Muscle layer of duodenum (tissue), 2 donors: ENCODE data around the gene TUBG1.

Experiments
- H3K27ac ChIP-seq: one replicate; pipeline ENCODE4 v1.7.0; 2013; ENCODE audit warnings: mild to moderate bottlenecking, low read length
- H3K27me3 ChIP-seq: one replicate; pipeline ENCODE4 v1.7.0; 2013; ENCODE audit warnings: low read depth, mild to moderate bottlenecking, control low read depth, low read length
- H3K36me3 ChIP-seq, 2 donors: one replicate each; pipeline ENCODE4 v1.7.0; 2013; ENCODE audit warnings: low read length in 2 of 2, control low read depth in 1 of 2, mild to moderate bottlenecking in 1 of 2; ENCODE audit not compliant: insufficient read depth in 2 of 2, control insufficient read depth in 1 of 2
- H3K4me1 ChIP-seq, 2 donors: one replicate each; pipeline ENCODE4 v1.7.0; 2013; ENCODE audit warnings: low read length in 2 of 2, mild to moderate bottlenecking in 2 of 2, control low read depth in 1 of 2, moderate library complexity in 1 of 2; ENCODE audit not compliant: insufficient read depth in 2 of 2, control insufficient read depth in 1 of 2
- H3K4me3 ChIP-seq, 2 donors: one replicate each; pipeline ENCODE4 v1.7.0; 2013; ENCODE audit warnings: low read length in 2 of 2, low read depth in 1 of 2, mild to moderate bottlenecking in 1 of 2
- H3K9me3 ChIP-seq, 2 donors: one replicate each; pipeline ENCODE4 v1.7.0; 2013; ENCODE audit warnings: low read length in 2 of 2, control low read depth in 1 of 2, mild to moderate bottlenecking in 1 of 2; ENCODE audit not compliant: control insufficient read depth in 1 of 2
- donor health status: healthy.

TUBG1 gene

GRCh38 chr17:42581744-42582270 lies 27.7 kb upstream of the TUBG1 start:
- Histone ChIP-seq H3K4me1 (peaks cover 9 to 30% of the 10 kb centered on the region in 2 donors), H3K36me3 (peaks cover 61 to 62% of the 10 kb centered on the region in 2 donors), H3K27me3 (no peaks in the 10 kb centered on the region), H3K27ac (no peak overlapping the region), H3K9me3 (no peaks in the 10 kb centered on the region), H3K4me3 (no peak overlapping the region)

- Histone ChIP-seq H3K27ac (no peak overlapping the region), H3K4me3 (no peak overlapping the region), H3K9me3 (no peaks in the 10 kb centered on the region), H3K27me3 (no peaks in the 10 kb centered on the region), H3K36me3 (peaks cover 68 to 78% of the 10 kb centered on the region in 2 donors), H3K4me1 (peaks cover 0 to 16% of the 10 kb centered on the region in 2 donors)
Measured at GRCh38 chr17:42584880-42585279, 24.6 kb upstream of the TUBG1 start.

GRCh38 chr17:42585353-42585752 lies 24.1 kb upstream of the TUBG1 start:
- peaks cover 67 to 82% of the 10 kb centered on the region in 2 donors for H3K36me3 ChIP-seq
- no peak overlapping the region for H3K27ac ChIP-seq
- no peaks in the 10 kb centered on the region for H3K9me3 ChIP-seq

GRCh38 chr17:42586514-42587230 lies 22.8 kb upstream of the TUBG1 start:
- Histone ChIP-seq H3K27me3 (no peaks in the 10 kb centered on the region), H3K36me3 (peaks cover 68 to 83% of the 10 kb centered on the region in 2 donors), H3K4me1 (peaks cover 0 to 16% of the 10 kb centered on the region in 2 donors), H3K9me3 (no peaks in the 10 kb centered on the region), H3K27ac (no peak overlapping the region), H3K4me3 (no peak overlapping the region)

More at GRCh38 chr17:42585353-42585752, 24.1 kb upstream of the TUBG1 start:
- H3K4me3 ChIP-seq = no peak overlapping the region
- no peaks in the 10 kb centered on the region for H3K27me3 ChIP-seq
- H3K4me1 ChIP-seq = peaks cover 0 to 16% of the 10 kb centered on the region in 2 donors

- H3K27me3 ChIP-seq = no peaks in the 10 kb centered on the region
- H3K9me3 ChIP-seq = no peaks in the 10 kb centered on the region
- peaks cover 35 to 46% of the 10 kb centered on the region in 2 donors for H3K36me3 ChIP-seq
- H3K4me3 ChIP-seq = no peak overlapping the region
- no peak overlapping the region for H3K27ac ChIP-seq
- H3K4me1 ChIP-seq = peaks cover 0 to 5% of the 10 kb centered on the region in 2 donors
Measured at GRCh38 chr17:42590886-42591285, 18.6 kb upstream of the TUBG1 start.

GRCh38 chr17:42591411-42591810 lies 18.1 kb upstream of the TUBG1 start:
- Histone ChIP-seq H3K27ac (no peak overlapping the region), H3K4me1 (peaks cover 0 to under 1% of the 10 kb centered on the region in 2 donors), H3K9me3 (no peaks in the 10 kb centered on the region), H3K27me3 (no peaks in the 10 kb centered on the region), H3K36me3 (peaks cover 30 to 41% of the 10 kb centered on the region in 2 donors), H3K4me3 (no peak overlapping the region)

- Histone ChIP-seq H3K27me3 (no peaks in the 10 kb centered on the region), H3K27ac (no peak overlapping the region), H3K4me3 (no peak overlapping the region), H3K36me3 (peaks cover 8% of the 10 kb centered on the region in 2 donors), H3K9me3 (no peaks in the 10 kb centered on the region), H3K4me1 (peaks cover 0 to 13% of the 10 kb centered on the region in 2 donors)
Measured at GRCh38 chr17:42596386-42596785, 13.1 kb upstream of the TUBG1 start.

GRCh38 chr17:42598905-42599304 lies 10.6 kb upstream of the TUBG1 start:
- no peak overlapping the region for H3K27ac ChIP-seq
- no peaks in the 10 kb centered on the region for H3K9me3 ChIP-seq
- no peaks in the 10 kb centered on the region for H3K27me3 ChIP-seq
- no peaks in the 10 kb centered on the region for H3K36me3 ChIP-seq
- peaks cover 0 to 18% of the 10 kb centered on the region in 2 donors for H3K4me1 ChIP-seq
- H3K4me3 ChIP-seq = no peak overlapping the region

- Histone ChIP-seq H3K27me3 (no peaks in the 10 kb centered on the region), H3K9me3 (no peaks in the 10 kb centered on the region), H3K36me3 (no peaks in the 10 kb centered on the region), H3K4me1 (peaks cover 0 to 40% of the 10 kb centered on the region in 2 donors), H3K4me3 (no peak overlapping the region), H3K27ac (no peak overlapping the region)
Measured at GRCh38 chr17:42603318-42603717, 6.2 kb upstream of the TUBG1 start.

- Histone ChIP-seq H3K36me3 (peaks cover 10 to 12% of the 10 kb centered on the region in 2 donors), H3K27ac (no peak overlapping the region), H3K9me3 (no peaks in the 10 kb centered on the region), H3K4me1 (peaks cover 0 to 34% of the 10 kb centered on the region in 2 donors), H3K4me3 (peak overlapping the region; percentile 78 to 99), H3K27me3 (no peaks in the 10 kb centered on the region)
Measured at GRCh38 chr17:42607769-42608168, 1.7 kb upstream of the TUBG1 start.

GRCh38 chr17:42608305-42609181 lies 940 bp upstream of the TUBG1 start:
- Histone ChIP-seq H3K4me3 (peak overlapping the region; percentile 78 to 99), H3K27ac (peak overlapping the region; percentile 68), H3K4me1 (peaks cover 0 to 28% of the 10 kb centered on the region in 2 donors), H3K27me3 (no peaks in the 10 kb centered on the region), H3K9me3 (no peaks in the 10 kb centered on the region), H3K36me3 (peaks cover 12 to 18% of the 10 kb centered on the region in 2 donors)
